K562 (cell line): ENCODE results near the gene SLC25A36. TPM values are rescaled to one million over a fixed set of nuclear protein-coding genes. Genes with fewer than 3 reads are reported as not detected.
A peak's percentile ranks its signal among the peaks of the same experiment; 100 is the strongest.

ENCODE experiments used
- ESRRA ChIP-seq: fragments of 450-650 bp; IDR thresholded peaks from 2 replicates; pipeline ENCODE4 v1.6.1; 2014; ENCODE audit warnings: low read depth, mild to moderate bottlenecking, moderate library complexity, borderline replicate concordance
- FOS ChIP-seq: IDR thresholded peaks from 3 replicates; pipeline ENCODE4 v1.6.1; 2011; ENCODE audit not compliant: insufficient read length; ENCODE audit errors: extremely low read depth
- SOX6 ChIP-seq: fragments of 450-650 bp; IDR thresholded peaks from 2 replicates; pipeline ENCODE4 v1.6.1; 2014; ENCODE audit warnings: mild to moderate bottlenecking
- polyA plus RNA-seq, 8 experiments: library from polyadenylated mRNA; depleted of rRNA in 4 of 8; stranded (reverse) in 5 of 8; unstranded in 3 of 8; fragments of >200 nt; fragmentation: Nextera tagmentation in 2 of 8; fragmentation: Illumina TruSeq in 1 of 8; extraction: Ambion mirVana in 2 of 8; extraction: Trizol in 1 of 8; gene quantifications; 2 replicates each; pipeline versions ENCODE4 v1.2.1 to v1.2.3, GENCODE V29; 2011 to 2014; ENCODE audit warnings: inconsistent platforms in 1 of 8, missing spikeins in 1 of 8
- total RNA-seq, 7 experiments: library from RNA; depleted of rRNA in 6 of 7; stranded (reverse); fragments of >200 nt in 6 of 7; fragmentation: Illumina TruSeq in 2 of 7; extraction: Trizol in 2 of 7; gene quantifications; 2 replicates each; pipeline versions ENCODE4 v1.2.1 to v1.2.3, GENCODE V29; 2011 to 2021; ENCODE audit warnings: low replicate concordance in 1 of 7
- TF ChIP-seq, protein P1 (sequence below): fragments of 450-650 bp; IDR thresholded peaks from 2 replicates; pipeline ENCODE4 v1.6.1; 2016; ENCODE audit warnings: mild to moderate bottlenecking, moderate library complexity
- TF ChIP-seq, protein P2 (sequence below): fragments of 250-450 bp; sonication (Bioruptor Pico); IDR thresholded peaks from 2 replicates; pipeline ENCODE4 v1.4.0; 2020

SLC25A36 gene
- total and polyA plus RNA-seq, 9 of the 15 experiments (the other 6 are each of a cell fraction or from before 2014, with no cell fraction given) = 12.0 to 95.3 (median 43.3) TPM

GRCh38 chr3:140941434-140942220 lies at the start of gene SLC25A36 (continued):
- TF ChIP-seq, protein P1, sequence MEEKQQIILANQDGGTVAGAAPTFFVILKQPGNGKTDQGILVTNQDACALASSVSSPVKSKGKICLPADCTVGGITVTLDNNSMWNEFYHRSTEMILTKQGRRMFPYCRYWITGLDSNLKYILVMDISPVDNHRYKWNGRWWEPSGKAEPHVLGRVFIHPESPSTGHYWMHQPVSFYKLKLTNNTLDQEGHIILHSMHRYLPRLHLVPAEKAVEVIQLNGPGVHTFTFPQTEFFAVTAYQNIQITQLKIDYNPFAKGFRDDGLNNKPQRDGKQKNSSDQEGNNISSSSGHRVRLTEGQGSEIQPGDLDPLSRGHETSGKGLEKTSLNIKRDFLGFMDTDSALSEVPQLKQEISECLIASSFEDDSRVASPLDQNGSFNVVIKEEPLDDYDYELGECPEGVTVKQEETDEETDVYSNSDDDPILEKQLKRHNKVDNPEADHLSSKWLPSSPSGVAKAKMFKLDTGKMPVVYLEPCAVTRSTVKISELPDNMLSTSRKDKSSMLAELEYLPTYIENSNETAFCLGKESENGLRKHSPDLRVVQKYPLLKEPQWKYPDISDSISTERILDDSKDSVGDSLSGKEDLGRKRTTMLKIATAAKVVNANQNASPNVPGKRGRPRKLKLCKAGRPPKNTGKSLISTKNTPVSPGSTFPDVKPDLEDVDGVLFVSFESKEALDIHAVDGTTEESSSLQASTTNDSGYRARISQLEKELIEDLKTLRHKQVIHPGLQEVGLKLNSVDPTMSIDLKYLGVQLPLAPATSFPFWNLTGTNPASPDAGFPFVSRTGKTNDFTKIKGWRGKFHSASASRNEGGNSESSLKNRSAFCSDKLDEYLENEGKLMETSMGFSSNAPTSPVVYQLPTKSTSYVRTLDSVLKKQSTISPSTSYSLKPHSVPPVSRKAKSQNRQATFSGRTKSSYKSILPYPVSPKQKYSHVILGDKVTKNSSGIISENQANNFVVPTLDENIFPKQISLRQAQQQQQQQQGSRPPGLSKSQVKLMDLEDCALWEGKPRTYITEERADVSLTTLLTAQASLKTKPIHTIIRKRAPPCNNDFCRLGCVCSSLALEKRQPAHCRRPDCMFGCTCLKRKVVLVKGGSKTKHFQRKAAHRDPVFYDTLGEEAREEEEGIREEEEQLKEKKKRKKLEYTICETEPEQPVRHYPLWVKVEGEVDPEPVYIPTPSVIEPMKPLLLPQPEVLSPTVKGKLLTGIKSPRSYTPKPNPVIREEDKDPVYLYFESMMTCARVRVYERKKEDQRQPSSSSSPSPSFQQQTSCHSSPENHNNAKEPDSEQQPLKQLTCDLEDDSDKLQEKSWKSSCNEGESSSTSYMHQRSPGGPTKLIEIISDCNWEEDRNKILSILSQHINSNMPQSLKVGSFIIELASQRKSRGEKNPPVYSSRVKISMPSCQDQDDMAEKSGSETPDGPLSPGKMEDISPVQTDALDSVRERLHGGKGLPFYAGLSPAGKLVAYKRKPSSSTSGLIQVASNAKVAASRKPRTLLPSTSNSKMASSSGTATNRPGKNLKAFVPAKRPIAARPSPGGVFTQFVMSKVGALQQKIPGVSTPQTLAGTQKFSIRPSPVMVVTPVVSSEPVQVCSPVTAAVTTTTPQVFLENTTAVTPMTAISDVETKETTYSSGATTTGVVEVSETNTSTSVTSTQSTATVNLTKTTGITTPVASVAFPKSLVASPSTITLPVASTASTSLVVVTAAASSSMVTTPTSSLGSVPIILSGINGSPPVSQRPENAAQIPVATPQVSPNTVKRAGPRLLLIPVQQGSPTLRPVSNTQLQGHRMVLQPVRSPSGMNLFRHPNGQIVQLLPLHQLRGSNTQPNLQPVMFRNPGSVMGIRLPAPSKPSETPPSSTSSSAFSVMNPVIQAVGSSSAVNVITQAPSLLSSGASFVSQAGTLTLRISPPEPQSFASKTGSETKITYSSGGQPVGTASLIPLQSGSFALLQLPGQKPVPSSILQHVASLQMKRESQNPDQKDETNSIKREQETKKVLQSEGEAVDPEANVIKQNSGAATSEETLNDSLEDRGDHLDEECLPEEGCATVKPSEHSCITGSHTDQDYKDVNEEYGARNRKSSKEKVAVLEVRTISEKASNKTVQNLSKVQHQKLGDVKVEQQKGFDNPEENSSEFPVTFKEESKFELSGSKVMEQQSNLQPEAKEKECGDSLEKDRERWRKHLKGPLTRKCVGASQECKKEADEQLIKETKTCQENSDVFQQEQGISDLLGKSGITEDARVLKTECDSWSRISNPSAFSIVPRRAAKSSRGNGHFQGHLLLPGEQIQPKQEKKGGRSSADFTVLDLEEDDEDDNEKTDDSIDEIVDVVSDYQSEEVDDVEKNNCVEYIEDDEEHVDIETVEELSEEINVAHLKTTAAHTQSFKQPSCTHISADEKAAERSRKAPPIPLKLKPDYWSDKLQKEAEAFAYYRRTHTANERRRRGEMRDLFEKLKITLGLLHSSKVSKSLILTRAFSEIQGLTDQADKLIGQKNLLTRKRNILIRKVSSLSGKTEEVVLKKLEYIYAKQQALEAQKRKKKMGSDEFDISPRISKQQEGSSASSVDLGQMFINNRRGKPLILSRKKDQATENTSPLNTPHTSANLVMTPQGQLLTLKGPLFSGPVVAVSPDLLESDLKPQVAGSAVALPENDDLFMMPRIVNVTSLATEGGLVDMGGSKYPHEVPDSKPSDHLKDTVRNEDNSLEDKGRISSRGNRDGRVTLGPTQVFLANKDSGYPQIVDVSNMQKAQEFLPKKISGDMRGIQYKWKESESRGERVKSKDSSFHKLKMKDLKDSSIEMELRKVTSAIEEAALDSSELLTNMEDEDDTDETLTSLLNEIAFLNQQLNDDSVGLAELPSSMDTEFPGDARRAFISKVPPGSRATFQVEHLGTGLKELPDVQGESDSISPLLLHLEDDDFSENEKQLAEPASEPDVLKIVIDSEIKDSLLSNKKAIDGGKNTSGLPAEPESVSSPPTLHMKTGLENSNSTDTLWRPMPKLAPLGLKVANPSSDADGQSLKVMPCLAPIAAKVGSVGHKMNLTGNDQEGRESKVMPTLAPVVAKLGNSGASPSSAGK = peak; percentile 99
- TF ChIP-seq SOX6 (peak; percentile 79), ESRRA (0 out of 2 replicates have a peak, but pooled peaks have one; percentile 52), FOS (peak; percentile 78)
- TF ChIP-seq, protein P2, sequence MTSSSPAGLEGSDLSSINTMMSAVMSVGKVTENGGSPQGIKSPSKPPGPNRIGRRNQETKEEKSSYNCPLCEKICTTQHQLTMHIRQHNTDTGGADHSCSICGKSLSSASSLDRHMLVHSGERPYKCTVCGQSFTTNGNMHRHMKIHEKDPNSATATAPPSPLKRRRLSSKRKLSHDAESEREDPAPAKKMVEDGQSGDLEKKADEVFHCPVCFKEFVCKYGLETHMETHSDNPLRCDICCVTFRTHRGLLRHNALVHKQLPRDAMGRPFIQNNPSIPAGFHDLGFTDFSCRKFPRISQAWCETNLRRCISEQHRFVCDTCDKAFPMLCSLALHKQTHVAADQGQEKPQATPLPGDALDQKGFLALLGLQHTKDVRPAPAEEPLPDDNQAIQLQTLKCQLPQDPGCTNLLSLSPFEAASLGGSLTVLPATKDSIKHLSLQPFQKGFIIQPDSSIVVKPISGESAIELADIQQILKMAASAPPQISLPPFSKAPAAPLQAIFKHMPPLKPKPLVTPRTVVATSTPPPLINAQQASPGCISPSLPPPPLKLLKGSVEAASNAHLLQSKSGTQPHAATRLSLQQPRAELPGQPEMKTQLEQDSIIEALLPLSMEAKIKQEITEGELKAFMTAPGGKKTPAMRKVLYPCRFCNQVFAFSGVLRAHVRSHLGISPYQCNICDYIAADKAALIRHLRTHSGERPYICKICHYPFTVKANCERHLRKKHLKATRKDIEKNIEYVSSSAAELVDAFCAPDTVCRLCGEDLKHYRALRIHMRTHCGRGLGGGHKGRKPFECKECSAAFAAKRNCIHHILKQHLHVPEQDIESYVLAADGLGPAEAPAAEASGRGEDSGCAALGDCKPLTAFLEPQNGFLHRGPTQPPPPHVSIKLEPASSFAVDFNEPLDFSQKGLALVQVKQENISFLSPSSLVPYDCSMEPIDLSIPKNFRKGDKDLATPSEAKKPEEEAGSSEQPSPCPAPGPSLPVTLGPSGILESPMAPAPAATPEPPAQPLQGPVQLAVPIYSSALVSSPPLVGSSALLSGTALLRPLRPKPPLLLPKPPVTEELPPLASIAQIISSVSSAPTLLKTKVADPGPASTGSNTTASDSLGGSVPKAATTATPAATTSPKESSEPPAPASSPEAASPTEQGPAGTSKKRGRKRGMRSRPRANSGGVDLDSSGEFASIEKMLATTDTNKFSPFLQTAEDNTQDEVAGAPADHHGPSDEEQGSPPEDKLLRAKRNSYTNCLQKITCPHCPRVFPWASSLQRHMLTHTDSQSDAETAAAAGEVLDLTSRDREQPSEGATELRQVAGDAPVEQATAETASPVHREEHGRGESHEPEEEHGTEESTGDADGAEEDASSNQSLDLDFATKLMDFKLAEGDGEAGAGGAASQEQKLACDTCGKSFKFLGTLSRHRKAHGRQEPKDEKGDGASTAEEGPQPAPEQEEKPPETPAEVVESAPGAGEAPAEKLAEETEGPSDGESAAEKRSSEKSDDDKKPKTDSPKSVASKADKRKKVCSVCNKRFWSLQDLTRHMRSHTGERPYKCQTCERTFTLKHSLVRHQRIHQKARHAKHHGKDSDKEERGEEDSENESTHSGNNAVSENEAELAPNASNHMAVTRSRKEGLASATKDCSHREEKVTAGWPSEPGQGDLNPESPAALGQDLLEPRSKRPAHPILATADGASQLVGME = 0 out of 2 replicates have a peak, but pooled peaks have one; percentile 43
